GM18873 (cell line): ENCODE measurements around the gene PEX11B.

Experiments
- ATAC-seq: cut with Tn5 transposase; IDR thresholded peaks from one replicate; pipeline ENCODE4 v1.9.1; 2021; ENCODE audit warnings: mild to moderate bottlenecking, moderate library complexity, moderate number of reproducible peaks; ENCODE audit not compliant: unreplicated experiment, low FRiP score

Gene PEX11B

GRCh38 chr1:145916745-145917144, 1.8 kb downstream of the PEX11B start:
- no peak for ATAC-seq

GRCh38 chr1:145912128-145912641, 6.3 kb downstream of the PEX11B start:
- no peak for ATAC-seq

- no peak for ATAC-seq
Measured at GRCh38 chr1:145908653-145909052, 9.9 kb downstream of the PEX11B start.

- ATAC-seq = no peak
Measured at GRCh38 chr1:145906954-145907753, 11.4 kb downstream of the PEX11B start.

GRCh38 chr1:145901312-145902021, 17.1 kb downstream of the PEX11B start:
- ATAC-seq = no peak

- ATAC-seq = no peak
Measured at GRCh38 chr1:145898756-145899155, 19.8 kb downstream of the PEX11B start.

- ATAC-seq = no peak
Measured at GRCh38 chr1:145897969-145898368, 20.5 kb downstream of the PEX11B start.

- ATAC-seq = no peak
Measured at GRCh38 chr1:145895471-145895870, 23.0 kb downstream of the PEX11B start.

- no peak for ATAC-seq
Measured at GRCh38 chr1:145893306-145894055, 25.0 kb downstream of the PEX11B start.

- no peak for ATAC-seq
Measured at GRCh38 chr1:145892486-145893087, 25.9 kb downstream of the PEX11B start.

- no peak for ATAC-seq
Measured at GRCh38 chr1:145891587-145892485, 26.7 kb downstream of the PEX11B start.

GRCh38 chr1:145891143-145891542, 27.4 kb downstream of the PEX11B start:
- no peak for ATAC-seq

GRCh38 chr1:145889722-145890121, 28.8 kb downstream of the PEX11B start:
- no peak for ATAC-seq

- ATAC-seq = no peak
Measured at GRCh38 chr1:145887631-145888030, 30.9 kb downstream of the PEX11B start.

GRCh38 chr1:145886816-145887215, 31.7 kb downstream of the PEX11B start:
- ATAC-seq = no peak

GRCh38 chr1:145886390-145886789, 32.1 kb downstream of the PEX11B start:
- ATAC-seq = no peak

- ATAC-seq = peak; percentile 89
Measured at GRCh38 chr1:145885738-145886287, 32.7 kb downstream of the PEX11B start, which contains the start of gene ANKRD35. TSS of gene ANKRD35 (minus strand) at chr1:145885866. CDS start at chr1:145885758, 108 bp downstream.

GRCh38 chr1:145884675-145885074, 33.8 kb downstream of the PEX11B start:
- no peak for ATAC-seq

- ATAC-seq = no peak
Measured at GRCh38 chr1:145879775-145880174, 38.7 kb downstream of the PEX11B start.
